MCF 10A (cell line): ENCODE results near the gene LMO7. TPM values are rescaled to one million over a fixed set of nuclear protein-coding genes. Genes with fewer than 3 reads are reported as not detected.

Source experiments
- BruUV-seq: library from RNA; stranded (reverse); fragments of 400-500 nt; replicated peaks from 2 replicates; lab custom pipeline; 2021; lab: Mats Ljungman, UMichigan
- CTCF ChIA-PET: fragments of 300-600 bp; sonication (Branson Sonifier 250); formaldehyde crosslinking; extraction: SDS; loops from one replicate; lab custom pipeline; 2021; ENCODE audit warnings: antibody characterized with exemption, inconsistent platforms; lab: Yijun Ruan, JAX
- POLR2A ChIA-PET: fragments of 300-600, 350-650 bp; sonication (Branson Sonifier 250); formaldehyde crosslinking; extraction: SDS; loops from one replicate; lab custom pipeline; 2020; ENCODE audit warnings: antibody characterized with exemption, inconsistent platforms; lab: Yijun Ruan, JAX
- DNase-seq: peaks from one replicate; pipeline ENCODE4 v3.0.0-alpha.2; 2018; ENCODE audit not compliant: unreplicated experiment
- H3K27ac Mint-ChIP-seq: one replicate; pipeline ENCODE4 v1.8.0; 2022; ENCODE audit warnings: mild to moderate bottlenecking, low read depth, mixed read lengths; ENCODE audit not compliant: unreplicated experiment
- H3K27me3 Mint-ChIP-seq: one replicate; pipeline ENCODE4 v1.8.0; 2022; ENCODE audit warnings: mixed read lengths; ENCODE audit not compliant: insufficient read depth, unreplicated experiment
- H3K36me3 Mint-ChIP-seq: one replicate; pipeline ENCODE4 v1.8.0; 2022; ENCODE audit warnings: mild to moderate bottlenecking, moderate library complexity, mixed read lengths; ENCODE audit not compliant: insufficient read depth, unreplicated experiment
- H3K4me1 Mint-ChIP-seq: one replicate; pipeline ENCODE4 v1.8.0; 2022; ENCODE audit warnings: mixed read lengths; ENCODE audit not compliant: insufficient read depth, unreplicated experiment
- H3K4me3 Mint-ChIP-seq: one replicate; pipeline ENCODE4 v1.8.0; 2022; ENCODE audit warnings: mild to moderate bottlenecking, moderate library complexity, mixed read lengths; ENCODE audit not compliant: unreplicated experiment
- H3K9me3 Mint-ChIP-seq: one replicate; pipeline ENCODE4 v1.8.0; 2022; ENCODE audit warnings: mixed read lengths; ENCODE audit not compliant: unreplicated experiment
- intact Hi-C: fragments of 100-400 bp; cut with micrococcal nuclease; formaldehyde crosslinking; loops from 2 replicates; pipeline ENCODE4 v1.14.1; 2022
- total RNA-seq: library from RNA; stranded (reverse); gene quantifications from 2 replicates; pipeline ENCODE4 v1.2.3, GENCODE V29; 2022
- TF ChIP-seq, protein P1 (sequence below): fragments of 200-600 bp; IDR thresholded peaks from one replicate; pipeline ENCODE4 v1.8.0; 2022; ENCODE audit warnings: antibody characterized with exemption, mild to moderate bottlenecking; ENCODE audit not compliant: unreplicated experiment

LMO7 gene
- total RNA-seq, 1 experiment from 2014 or later = 30.8 TPM

DNA sequence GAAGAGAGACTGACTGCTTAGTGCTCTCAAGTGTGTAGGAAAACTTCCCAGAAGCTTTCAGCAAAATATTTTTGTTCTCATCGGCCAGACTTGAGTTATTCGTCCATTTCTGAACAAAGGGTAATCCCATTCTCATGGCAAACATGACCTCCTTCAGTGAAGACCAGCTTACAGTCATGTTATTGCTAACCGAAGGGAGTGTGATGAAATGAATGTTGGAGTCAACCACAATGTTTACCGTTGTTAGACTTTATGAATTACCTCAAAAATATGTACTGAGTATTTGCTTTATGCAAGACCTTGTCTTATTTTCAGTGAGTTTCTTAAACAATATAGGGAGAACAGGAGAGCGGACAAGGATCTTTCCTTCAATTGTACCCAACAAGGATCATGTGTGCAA, 228.6 kb downstream of the LMO7 start:
- Mint-ChIP-seq H3K27ac (peak overlapping the region; percentile 57), H3K9me3 (no peaks in the 10 kb centered on the region), H3K27me3 (no peaks in the 10 kb centered on the region), H3K36me3 (peaks cover 9% of the 10 kb centered on the region), H3K4me1 (peaks cover 9% of the 10 kb centered on the region), H3K4me3 (no peak overlapping the region)
- BruUV-seq = no TSS peak
- CTCF ChIA-PET = interaction anchor here (0.6 to 2.1 kb wide), 5 partner anchors 10 to 723 kb away, joined by 3 to 16 read pairs (median 5); no protein-coding TSS in a partner anchor
- peak; percentile 73 for DNase-seq
- POLR2A ChIA-PET = interaction anchor here (0.8 to 1.2 kb wide), 3 partner anchors 72 to 176 kb away, joined by 3 read pairs; no protein-coding TSS in a partner anchor
- intact Hi-C loops = no loop called here
- TF ChIP-seq, protein P1, sequence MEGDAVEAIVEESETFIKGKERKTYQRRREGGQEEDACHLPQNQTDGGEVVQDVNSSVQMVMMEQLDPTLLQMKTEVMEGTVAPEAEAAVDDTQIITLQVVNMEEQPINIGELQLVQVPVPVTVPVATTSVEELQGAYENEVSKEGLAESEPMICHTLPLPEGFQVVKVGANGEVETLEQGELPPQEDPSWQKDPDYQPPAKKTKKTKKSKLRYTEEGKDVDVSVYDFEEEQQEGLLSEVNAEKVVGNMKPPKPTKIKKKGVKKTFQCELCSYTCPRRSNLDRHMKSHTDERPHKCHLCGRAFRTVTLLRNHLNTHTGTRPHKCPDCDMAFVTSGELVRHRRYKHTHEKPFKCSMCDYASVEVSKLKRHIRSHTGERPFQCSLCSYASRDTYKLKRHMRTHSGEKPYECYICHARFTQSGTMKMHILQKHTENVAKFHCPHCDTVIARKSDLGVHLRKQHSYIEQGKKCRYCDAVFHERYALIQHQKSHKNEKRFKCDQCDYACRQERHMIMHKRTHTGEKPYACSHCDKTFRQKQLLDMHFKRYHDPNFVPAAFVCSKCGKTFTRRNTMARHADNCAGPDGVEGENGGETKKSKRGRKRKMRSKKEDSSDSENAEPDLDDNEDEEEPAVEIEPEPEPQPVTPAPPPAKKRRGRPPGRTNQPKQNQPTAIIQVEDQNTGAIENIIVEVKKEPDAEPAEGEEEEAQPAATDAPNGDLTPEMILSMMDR = no peak

DNA sequence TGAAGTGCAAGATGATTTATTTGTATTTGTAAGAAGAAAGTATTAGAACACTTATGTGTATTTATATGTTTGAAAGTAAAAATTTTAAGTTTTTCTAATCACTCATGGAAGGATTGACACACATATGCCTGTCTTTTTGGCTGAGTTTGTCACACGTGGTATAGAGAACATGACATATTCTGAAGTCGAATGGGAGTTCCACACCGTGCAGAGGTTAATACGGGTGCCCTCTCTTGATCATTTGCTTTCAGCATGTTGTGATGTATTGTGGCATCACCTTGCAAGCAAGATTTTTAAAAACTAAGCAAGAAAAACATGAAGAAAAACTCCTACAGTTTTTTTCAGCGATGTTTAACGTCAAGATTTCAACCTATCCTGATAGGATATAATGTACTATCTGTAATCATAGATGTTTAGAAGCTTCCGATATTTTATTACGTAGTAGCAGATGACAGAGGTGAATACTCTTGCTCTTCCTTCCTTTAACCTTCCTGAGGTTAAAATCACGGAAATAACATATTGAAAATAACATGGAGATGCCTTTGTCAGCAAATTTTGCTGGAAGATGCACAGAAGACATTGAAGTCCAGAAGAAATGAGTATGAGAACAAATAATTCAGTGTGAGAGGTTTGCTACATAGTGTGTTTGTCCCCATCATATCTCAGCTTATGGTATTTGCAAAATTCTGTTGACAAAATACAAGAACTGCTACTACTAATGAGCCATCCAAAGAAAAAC, 231.4 kb downstream of the LMO7 start:
- Mint-ChIP-seq H3K36me3 (peaks cover 4% of the 10 kb centered on the region), H3K9me3 (no peaks in the 10 kb centered on the region), H3K4me1 (peaks cover 9% of the 10 kb centered on the region), H3K27ac (no peak overlapping the region), H3K4me3 (no peak overlapping the region), H3K27me3 (no peaks in the 10 kb centered on the region)
- DNase-seq = no peak
- POLR2A ChIA-PET = interaction anchor here (2.5 kb wide), 1 partner anchor 172 kb away, joined by 8 read pairs; no protein-coding TSS in a partner anchor
- CTCF ChIA-PET = interaction anchor here (0.6 to 5.0 kb wide), 7 partner anchors 9 to 603 kb away, joined by 3 to 74 read pairs (median 4); no protein-coding TSS in a partner anchor
- TF ChIP-seq, protein P1 = no peak
- intact Hi-C loops = no loop called here
- BruUV-seq = no TSS peak

DNA sequence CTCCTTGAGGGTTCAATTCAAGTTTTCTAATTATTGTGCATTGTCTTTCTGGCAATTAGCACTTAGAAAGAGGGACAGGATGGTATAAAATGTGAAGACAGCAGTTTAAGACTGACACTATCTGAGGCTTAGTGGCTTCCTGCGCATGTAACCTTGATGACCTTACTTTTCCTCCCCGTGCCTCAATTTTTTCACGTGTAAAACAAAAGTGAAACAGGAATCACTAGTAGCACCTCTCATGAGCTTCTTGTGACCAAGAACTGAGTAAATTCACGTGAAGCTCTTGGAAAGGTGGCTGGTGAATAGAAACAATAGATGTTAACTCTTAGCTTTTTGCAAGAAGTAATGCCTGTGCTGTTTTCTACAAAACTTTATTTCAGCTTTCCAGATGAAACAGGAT, 233.9 kb downstream of the LMO7 start:
- ChIA-PET CTCF (interaction anchor here (0.6 to 5.0 kb wide), 68 partner anchors 8 to 1172 kb away, joined by 3 to 74 read pairs (median 4); partner anchors contain the start of gene KCTD12), POLR2A (interaction anchor here (0.7 to 2.5 kb wide), 8 partner anchors 110 to 1016 kb away, joined by 3 to 8 read pairs (median 3); partner anchors contain the start of gene KCTD12)
- peaks cover 3% of the 10 kb centered on the region for H3K4me1 Mint-ChIP-seq
- no peaks in the 10 kb centered on the region for H3K9me3 Mint-ChIP-seq
- no peaks in the 10 kb centered on the region for H3K27me3 Mint-ChIP-seq
- peak overlapping the region; percentile 77 for H3K4me3 Mint-ChIP-seq
- intact Hi-C loops = loop anchor here (1.0 to 10.0 kb wide), 6 partner anchors 108 to 1110 kb away; no protein-coding TSS in a partner anchor
- TF ChIP-seq, protein P1 = no peak
- DNase-seq = no peak
- peaks cover 4% of the 10 kb centered on the region for H3K36me3 Mint-ChIP-seq
- BruUV-seq = no TSS peak
- H3K27ac Mint-ChIP-seq = no peak overlapping the region

DNA sequence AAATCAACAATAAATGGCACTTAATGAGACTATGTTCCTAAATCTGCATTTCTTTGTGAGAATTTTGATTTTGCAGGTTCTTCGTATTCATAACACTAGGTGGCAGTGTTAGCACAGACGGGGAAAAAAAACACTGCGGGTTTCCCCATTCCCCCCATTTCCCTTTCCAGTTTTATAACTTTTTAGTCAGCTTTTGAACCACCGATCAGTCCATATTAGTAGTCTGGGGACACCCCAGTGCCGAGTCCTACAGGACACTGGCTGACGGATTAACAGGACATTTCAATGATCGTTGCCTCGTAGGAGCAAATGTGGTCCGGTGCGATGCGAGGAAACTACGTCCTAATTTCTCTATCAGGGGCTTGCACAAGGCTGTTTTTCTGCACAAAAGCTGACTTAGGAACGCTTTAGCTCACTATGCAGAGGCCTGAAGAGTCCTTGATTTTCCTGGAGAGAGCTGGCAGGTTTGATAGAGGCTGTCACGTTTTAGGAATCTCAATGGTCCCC, 234.3 kb downstream of the LMO7 start:
- peaks cover 4% of the 10 kb centered on the region for H3K36me3 Mint-ChIP-seq
- BruUV-seq = no TSS peak
- H3K27ac Mint-ChIP-seq = no peak overlapping the region
- POLR2A ChIA-PET = interaction anchor here (0.7 to 1.5 kb wide), 7 partner anchors 110 to 1015 kb away, joined by 3 to 4 read pairs (median 3); partner anchors contain the start of gene KCTD12
- no peaks in the 10 kb centered on the region for H3K9me3 Mint-ChIP-seq
- H3K27me3 Mint-ChIP-seq = no peaks in the 10 kb centered on the region
- no peaks in the 10 kb centered on the region for H3K4me1 Mint-ChIP-seq
- peak overlapping the region; percentile 77 for H3K4me3 Mint-ChIP-seq
- TF ChIP-seq, protein P1 = peak; percentile 62
- peak; percentile 30 for DNase-seq
- CTCF ChIA-PET = interaction anchor here (0.6 to 5.0 kb wide), 71 partner anchors 9 to 1172 kb away, joined by 3 to 74 read pairs (median 4); partner anchors contain the start of gene KCTD12
- intact Hi-C loops = loop anchor here (1.0 to 10.0 kb wide), 6 partner anchors 108 to 1110 kb away; no protein-coding TSS in a partner anchor
